ENCODE results near the gene COMMD10.

COMMD10 gene

DNA sequence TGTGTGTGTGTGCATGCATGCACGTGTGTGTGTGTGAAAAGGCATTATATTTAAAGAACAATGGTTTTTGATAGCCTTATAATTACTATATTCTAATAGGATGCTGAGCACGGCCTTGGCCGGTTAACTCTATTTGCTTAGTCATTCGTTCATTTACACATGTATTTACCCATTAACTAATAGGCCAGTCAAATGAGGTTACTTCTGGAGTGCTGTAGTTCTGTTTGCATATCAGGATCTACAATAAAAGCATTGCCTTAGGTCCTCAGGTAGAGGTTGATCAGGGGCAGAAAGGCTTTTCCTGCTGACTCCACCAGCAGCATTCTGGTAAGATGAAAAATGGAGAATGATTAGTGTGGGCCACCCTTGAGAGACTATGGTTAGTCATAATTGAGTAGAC lies 219.0 kb downstream of the COMMD10 start:
- DNase-seq (ENCODE audit: low read depth): no peak
- no peak overlapping the region for H3K4me3 ChIP-seq (ENCODE audit: low read depth, low read length)
- TF ChIP-seq, protein P1, sequence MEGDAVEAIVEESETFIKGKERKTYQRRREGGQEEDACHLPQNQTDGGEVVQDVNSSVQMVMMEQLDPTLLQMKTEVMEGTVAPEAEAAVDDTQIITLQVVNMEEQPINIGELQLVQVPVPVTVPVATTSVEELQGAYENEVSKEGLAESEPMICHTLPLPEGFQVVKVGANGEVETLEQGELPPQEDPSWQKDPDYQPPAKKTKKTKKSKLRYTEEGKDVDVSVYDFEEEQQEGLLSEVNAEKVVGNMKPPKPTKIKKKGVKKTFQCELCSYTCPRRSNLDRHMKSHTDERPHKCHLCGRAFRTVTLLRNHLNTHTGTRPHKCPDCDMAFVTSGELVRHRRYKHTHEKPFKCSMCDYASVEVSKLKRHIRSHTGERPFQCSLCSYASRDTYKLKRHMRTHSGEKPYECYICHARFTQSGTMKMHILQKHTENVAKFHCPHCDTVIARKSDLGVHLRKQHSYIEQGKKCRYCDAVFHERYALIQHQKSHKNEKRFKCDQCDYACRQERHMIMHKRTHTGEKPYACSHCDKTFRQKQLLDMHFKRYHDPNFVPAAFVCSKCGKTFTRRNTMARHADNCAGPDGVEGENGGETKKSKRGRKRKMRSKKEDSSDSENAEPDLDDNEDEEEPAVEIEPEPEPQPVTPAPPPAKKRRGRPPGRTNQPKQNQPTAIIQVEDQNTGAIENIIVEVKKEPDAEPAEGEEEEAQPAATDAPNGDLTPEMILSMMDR (IDR thresholded peaks at IDR 0.05; ENCODE audit: insufficient read depth, low read depth, low read length, missing control alignments): no peak

- no peak for DNase-seq (ENCODE audit: low read depth)
- H3K4me3 ChIP-seq (ENCODE audit: low read depth, low read length): no peak overlapping the region
- TF ChIP-seq, protein P1 (IDR thresholded peaks at IDR 0.05; ENCODE audit: insufficient read depth, low read depth, low read length, missing control alignments): no peak
Observed at GRCh38 chr5:116305899-116306298, 221.1 kb downstream of the COMMD10 start.

DNA sequence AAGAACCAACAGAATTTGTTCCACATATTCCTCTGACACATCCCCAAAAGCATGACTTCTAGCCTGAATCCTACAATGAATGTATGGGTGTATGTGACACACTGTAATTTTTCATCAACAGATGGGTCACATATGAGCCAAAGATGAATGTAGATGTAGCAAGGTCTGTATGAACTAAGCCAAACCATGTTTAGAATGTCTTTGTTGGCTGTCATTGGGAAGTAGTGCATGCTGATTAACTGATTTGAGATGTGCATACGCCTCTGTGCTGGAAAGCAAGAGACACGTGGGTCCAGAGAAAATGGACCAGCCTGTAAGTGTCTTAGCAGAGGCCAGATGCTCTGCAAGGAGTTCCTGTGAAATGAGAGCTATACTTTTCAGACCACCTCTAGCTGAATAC lies 222.0 kb downstream of the COMMD10 start:
- TF ChIP-seq, protein P1 (IDR thresholded peaks at IDR 0.05; ENCODE audit: insufficient read depth, low read depth, low read length, missing control alignments): no peak
- no peak overlapping the region for H3K4me3 ChIP-seq (ENCODE audit: low read depth, low read length)
- no peak for DNase-seq (ENCODE audit: low read depth)

GRCh38 chr5:116308391-116308790 lies 223.6 kb downstream of the COMMD10 start:
- TF ChIP-seq, protein P1 (IDR thresholded peaks at IDR 0.05; ENCODE audit: insufficient read depth, low read depth, low read length, missing control alignments): no peak
- no peak overlapping the region for H3K4me3 ChIP-seq (ENCODE audit: low read depth, low read length)
- DNase-seq (ENCODE audit: low read depth): no peak

GRCh38 chr5:116313366-116313765 lies 228.5 kb downstream of the COMMD10 start:
- H3K4me3 ChIP-seq (ENCODE audit: low read depth, low read length): no peak overlapping the region
- TF ChIP-seq, protein P1 (IDR thresholded peaks at IDR 0.05; ENCODE audit: insufficient read depth, low read depth, low read length, missing control alignments): no peak

GRCh38 chr5:116315531-116315930 lies 230.7 kb downstream of the COMMD10 start:
- no peak for DNase-seq (ENCODE audit: low read depth)
- TF ChIP-seq, protein P1 (IDR thresholded peaks at IDR 0.05; ENCODE audit: insufficient read depth, low read depth, low read length, missing control alignments): no peak
- H3K4me3 ChIP-seq (ENCODE audit: low read depth, low read length): no peak overlapping the region

More at GRCh38 chr5:116313366-116313765, 228.5 kb downstream of the COMMD10 start:
- DNase-seq (ENCODE audit: low read depth): no peak

GRCh38 chr5:116318091-116318854 lies 233.4 kb downstream of the COMMD10 start:
- TF ChIP-seq, protein P1 (IDR thresholded peaks at IDR 0.05; ENCODE audit: insufficient read depth, low read depth, low read length, missing control alignments): no peak
- no peak for DNase-seq (ENCODE audit: low read depth)
- no peak overlapping the region for H3K4me3 ChIP-seq (ENCODE audit: low read depth, low read length)
